Fibroblast of lung (primary cell): ENCODE measurements around the gene ATG4C. TPM values are rescaled to one million over a fixed set of nuclear protein-coding genes. Genes with fewer than 3 reads are reported as not detected.

Experiments
- DNase-seq, 2 donors: peaks; one replicate each; pipeline versions ENCODE4 v3.0.0 to v3.0.0-alpha.2; 2010; ENCODE audit warnings: low read depth in 2 of 2
- H2AFZ ChIP-seq: 2 replicates; pipeline ENCODE4 v1.5.1; 2012; ENCODE audit warnings: low read length, control low read depth, inconsistent platforms
- H3K27ac ChIP-seq: 2 replicates; pipeline ENCODE4 v1.5.1; 2011; ENCODE audit warnings: low read length, control low read depth; ENCODE audit not compliant: insufficient read depth
- H3K27me3 ChIP-seq: 2 replicates; pipeline ENCODE4 v1.5.1; 2011; ENCODE audit warnings: mild to moderate bottlenecking, low read length; ENCODE audit not compliant: control insufficient read depth, insufficient read depth
- H3K36me3 ChIP-seq: 2 replicates; pipeline ENCODE4 v1.5.1; 2011; ENCODE audit warnings: low read length; ENCODE audit not compliant: control insufficient read depth, insufficient read depth
- H3K4me1 ChIP-seq: 2 replicates; pipeline ENCODE4 v1.5.1; 2011; ENCODE audit warnings: low read length; ENCODE audit not compliant: control insufficient read depth, insufficient read depth; ENCODE audit errors: extremely low read depth
- H3K4me2 ChIP-seq: 2 replicates; pipeline ENCODE4 v1.5.1; 2011; ENCODE audit warnings: low read length, control low read depth; ENCODE audit not compliant: insufficient read depth; ENCODE audit errors: extremely low read depth
- H3K4me3 ChIP-seq, 4 experiments: fragments of 200-600 bp in 1 of 4; sonication (generic) in 1 of 4; replicated peaks in 1 of 4; 2 replicates each; pipeline ENCODE4 v1.5.1; 2011 to 2016; ENCODE audit warnings: low read length in 4 of 4, low read depth in 3 of 4, mild to moderate bottlenecking in 3 of 4, control low read depth in 2 of 4, inconsistent platforms in 1 of 4, mixed read lengths in 1 of 4; ENCODE audit not compliant: insufficient read depth in 1 of 4; ENCODE audit errors: control extremely low read depth in 1 of 4
- H3K79me2 ChIP-seq: 2 replicates; pipeline ENCODE4 v1.5.1; 2012; ENCODE audit warnings: mild to moderate bottlenecking, low read length, inconsistent platforms; ENCODE audit not compliant: control insufficient read depth, insufficient read depth
- H3K9ac ChIP-seq: 2 replicates; pipeline ENCODE4 v1.5.1; 2011; ENCODE audit warnings: mild to moderate bottlenecking, low read length, control low read depth; ENCODE audit not compliant: insufficient read depth
- H3K9me3 ChIP-seq: 2 replicates; pipeline ENCODE4 v1.5.1; 2012; ENCODE audit warnings: low read depth, low read length; ENCODE audit not compliant: control insufficient read depth, insufficient read depth
- H4K20me1 ChIP-seq: 2 replicates; pipeline ENCODE4 v1.5.1; 2011; ENCODE audit warnings: low read length; ENCODE audit not compliant: control insufficient read depth, insufficient read depth; ENCODE audit errors: extremely low read depth
- EZH2 ChIP-seq: IDR thresholded peaks from 2 replicates; pipeline ENCODE4 v1.5.1; 2012; ENCODE audit warnings: low read length, control low read depth, mild to moderate bottlenecking; ENCODE audit errors: missing control alignments
- polyA plus RNA-seq, 2 donors: library from polyadenylated mRNA; depleted of rRNA in 1 of 2; stranded (reverse) in 1 of 2; unstranded in 1 of 2; fragments of >200 nt; gene quantifications; 2 replicates each; pipeline ENCODE4 v1.2.1, GENCODE V29; 2011 to 2012; ENCODE audit warnings: missing spikeins in 1 of 2
- total RNA-seq: library from RNA; depleted of rRNA; stranded (reverse); fragments of >200 nt; gene quantifications from 2 replicates; pipeline ENCODE4 v1.2.1, GENCODE V29; 2014
- TF ChIP-seq, protein P1 (sequence below), 2 donors: IDR thresholded peaks in 1 of 2; conservative IDR thresholded peaks in 1 of 2; 1 replicate in 1 of 2; 2 replicates in 1 of 2; pipeline ENCODE4 v1.5.1; 2011 to 2012; ENCODE audit warnings: low read length in 2 of 2, control low read depth in 1 of 2, inconsistent platforms in 1 of 2, low read depth in 1 of 2, mild to moderate bottlenecking in 1 of 2

Gene ATG4C
- total and polyA plus RNA-seq, 2 donors (not counting 1 experiment from before 2014, with no cell fraction given): 9.0 to 12.1 TPM

- no peaks in the 10 kb centered on the region for H3K79me2 ChIP-seq
- H2AFZ ChIP-seq: no peak overlapping the region
- DNase-seq: no peak
- no peak overlapping the region for H3K4me2 ChIP-seq
- H3K9ac ChIP-seq: no peak overlapping the region
- no peak overlapping the region for H3K27ac ChIP-seq
- H3K27me3 ChIP-seq: no peaks in the 10 kb centered on the region
- no peaks in the 10 kb centered on the region for H3K36me3 ChIP-seq
- no peak overlapping the region for H3K4me3 ChIP-seq
- H3K9me3 ChIP-seq: no peaks in the 10 kb centered on the region
- H4K20me1 ChIP-seq: no peaks in the 10 kb centered on the region
- no peaks in the 10 kb centered on the region for H3K4me1 ChIP-seq
- TF ChIP-seq, protein P1, sequence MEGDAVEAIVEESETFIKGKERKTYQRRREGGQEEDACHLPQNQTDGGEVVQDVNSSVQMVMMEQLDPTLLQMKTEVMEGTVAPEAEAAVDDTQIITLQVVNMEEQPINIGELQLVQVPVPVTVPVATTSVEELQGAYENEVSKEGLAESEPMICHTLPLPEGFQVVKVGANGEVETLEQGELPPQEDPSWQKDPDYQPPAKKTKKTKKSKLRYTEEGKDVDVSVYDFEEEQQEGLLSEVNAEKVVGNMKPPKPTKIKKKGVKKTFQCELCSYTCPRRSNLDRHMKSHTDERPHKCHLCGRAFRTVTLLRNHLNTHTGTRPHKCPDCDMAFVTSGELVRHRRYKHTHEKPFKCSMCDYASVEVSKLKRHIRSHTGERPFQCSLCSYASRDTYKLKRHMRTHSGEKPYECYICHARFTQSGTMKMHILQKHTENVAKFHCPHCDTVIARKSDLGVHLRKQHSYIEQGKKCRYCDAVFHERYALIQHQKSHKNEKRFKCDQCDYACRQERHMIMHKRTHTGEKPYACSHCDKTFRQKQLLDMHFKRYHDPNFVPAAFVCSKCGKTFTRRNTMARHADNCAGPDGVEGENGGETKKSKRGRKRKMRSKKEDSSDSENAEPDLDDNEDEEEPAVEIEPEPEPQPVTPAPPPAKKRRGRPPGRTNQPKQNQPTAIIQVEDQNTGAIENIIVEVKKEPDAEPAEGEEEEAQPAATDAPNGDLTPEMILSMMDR (conservative IDR thresholded peaks at IDR 0.05 in 1 of 2, IDR thresholded peaks at IDR 0.05 in 1 of 2; ENCODE audit: low read depth in 1 of 2, low read length in 2 of 2): no peak
- TF ChIP-seq EZH2: no peak
Measured at GRCh38 chr1:62836856-62837540, 53.1 kb downstream of the ATG4C start.

- TF ChIP-seq, protein P1 (conservative IDR thresholded peaks at IDR 0.05 in 1 of 2, IDR thresholded peaks at IDR 0.05 in 1 of 2; ENCODE audit: low read depth in 1 of 2, low read length in 2 of 2): no peak
- TF ChIP-seq EZH2: no peak
- DNase-seq: no peak
- Histone ChIP-seq H2AFZ (no peak overlapping the region), H3K9me3 (no peaks in the 10 kb centered on the region), H3K9ac (no peak overlapping the region), H3K79me2 (no peaks in the 10 kb centered on the region), H3K4me1 (no peaks in the 10 kb centered on the region), H3K27me3 (no peaks in the 10 kb centered on the region), H3K4me2 (no peak overlapping the region), H3K27ac (no peak overlapping the region), H3K4me3 (no peak overlapping the region), H4K20me1 (no peaks in the 10 kb centered on the region), H3K36me3 (no peaks in the 10 kb centered on the region)
Measured at GRCh38 chr1:62840555-62840954, 56.6 kb downstream of the ATG4C start.

DNA sequence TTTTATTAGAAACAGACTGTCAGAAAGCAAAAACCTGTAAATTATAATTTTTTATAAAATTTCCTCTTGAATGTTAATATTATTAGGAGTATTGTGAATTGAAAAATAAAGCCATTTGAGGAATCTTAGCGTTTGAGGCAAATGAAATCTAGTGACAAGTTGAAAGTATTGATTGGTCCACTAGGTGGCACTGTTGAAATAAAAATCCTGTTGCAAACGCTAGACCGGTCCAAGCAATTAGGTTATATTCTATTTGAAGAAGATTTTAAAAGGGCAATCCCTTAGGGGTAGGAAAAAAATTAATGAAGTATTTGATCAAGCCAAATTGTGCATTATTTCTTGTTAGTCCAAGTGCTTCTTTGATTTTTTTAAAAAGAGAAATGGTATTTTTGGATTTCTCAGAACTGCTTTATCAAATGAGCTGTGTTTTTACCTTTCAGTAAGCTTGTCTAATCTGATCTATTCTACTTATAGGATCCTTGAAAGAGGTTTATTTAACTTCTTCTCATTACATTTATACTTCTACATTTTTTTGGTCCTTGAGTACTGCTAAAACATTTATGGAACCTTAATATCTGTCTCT is 57.7 kb downstream of the ATG4C start:
- no peaks in the 10 kb centered on the region for H3K4me1 ChIP-seq
- TF ChIP-seq, protein P1 (conservative IDR thresholded peaks at IDR 0.05 in 1 of 2, IDR thresholded peaks at IDR 0.05 in 1 of 2; ENCODE audit: low read depth in 1 of 2, low read length in 2 of 2): peak; percentile 57 to 59
- TF ChIP-seq EZH2: no peak
- no peak overlapping the region for H3K27ac ChIP-seq
- H3K4me3 ChIP-seq: no peak overlapping the region
- H3K36me3 ChIP-seq: no peaks in the 10 kb centered on the region
- H3K79me2 ChIP-seq: no peaks in the 10 kb centered on the region
- no peak overlapping the region for H2AFZ ChIP-seq
- H3K9me3 ChIP-seq: no peaks in the 10 kb centered on the region
- no peak overlapping the region for H3K4me2 ChIP-seq
- peak; percentile 42 to 82 for DNase-seq
- H4K20me1 ChIP-seq: no peaks in the 10 kb centered on the region
- H3K9ac ChIP-seq: no peak overlapping the region
- H3K27me3 ChIP-seq: no peaks in the 10 kb centered on the region
